GM10266 (cell line): ENCODE measurements around the gene AVPI1.
"Not testable (repeated sequence)": the region's sequence is repeated elsewhere in the genome, so short reads cannot be mapped to it uniquely, and the experiment has no call there.

Source experiments
- DNase-seq: peaks from one replicate; pipeline ENCODE4 v3.0.0; 2012; ENCODE audit errors: extremely low spot score
- TF ChIP-seq, protein P1 (sequence below): IDR thresholded peaks from 2 replicates; pipeline ENCODE4 v1.5.1; 2012; ENCODE audit warnings: mild to moderate bottlenecking, low read depth; ENCODE audit not compliant: control insufficient read depth, insufficient read depth; ENCODE audit errors: missing control alignments

AVPI1 gene

DNA sequence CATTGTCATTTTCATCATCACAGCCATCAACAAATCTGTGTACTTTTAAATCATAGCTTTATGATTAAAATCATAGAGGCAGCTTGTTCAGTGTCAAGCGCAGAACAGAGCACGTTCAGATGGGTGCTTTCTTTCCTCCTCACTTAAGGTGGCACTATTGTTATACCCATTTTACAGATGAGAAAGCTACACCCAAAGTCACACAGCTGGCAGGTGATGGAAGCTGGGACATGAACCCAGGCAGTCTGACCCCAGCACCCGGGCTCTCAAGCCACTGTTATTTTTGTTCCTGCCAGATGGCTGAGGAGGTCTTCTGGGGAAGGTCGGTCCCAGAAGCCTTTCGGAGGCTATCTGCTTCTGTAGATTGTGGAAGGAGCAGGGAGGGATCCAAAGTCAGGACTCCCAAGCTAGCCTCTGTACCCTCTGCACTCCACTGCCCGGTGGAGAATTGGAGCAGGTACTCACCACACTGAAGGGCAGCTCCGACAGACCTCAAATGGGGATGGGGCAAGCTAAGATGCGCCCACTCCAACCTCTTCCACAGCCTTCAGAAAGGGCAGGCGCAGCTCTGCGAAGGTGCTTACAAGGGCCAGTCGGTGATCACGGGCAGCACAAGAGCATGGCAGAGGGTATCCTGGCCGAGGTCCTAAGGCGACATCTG is 610 bp downstream of the AVPI1 start:
- no peak for DNase-seq
- TF ChIP-seq, protein P1, sequence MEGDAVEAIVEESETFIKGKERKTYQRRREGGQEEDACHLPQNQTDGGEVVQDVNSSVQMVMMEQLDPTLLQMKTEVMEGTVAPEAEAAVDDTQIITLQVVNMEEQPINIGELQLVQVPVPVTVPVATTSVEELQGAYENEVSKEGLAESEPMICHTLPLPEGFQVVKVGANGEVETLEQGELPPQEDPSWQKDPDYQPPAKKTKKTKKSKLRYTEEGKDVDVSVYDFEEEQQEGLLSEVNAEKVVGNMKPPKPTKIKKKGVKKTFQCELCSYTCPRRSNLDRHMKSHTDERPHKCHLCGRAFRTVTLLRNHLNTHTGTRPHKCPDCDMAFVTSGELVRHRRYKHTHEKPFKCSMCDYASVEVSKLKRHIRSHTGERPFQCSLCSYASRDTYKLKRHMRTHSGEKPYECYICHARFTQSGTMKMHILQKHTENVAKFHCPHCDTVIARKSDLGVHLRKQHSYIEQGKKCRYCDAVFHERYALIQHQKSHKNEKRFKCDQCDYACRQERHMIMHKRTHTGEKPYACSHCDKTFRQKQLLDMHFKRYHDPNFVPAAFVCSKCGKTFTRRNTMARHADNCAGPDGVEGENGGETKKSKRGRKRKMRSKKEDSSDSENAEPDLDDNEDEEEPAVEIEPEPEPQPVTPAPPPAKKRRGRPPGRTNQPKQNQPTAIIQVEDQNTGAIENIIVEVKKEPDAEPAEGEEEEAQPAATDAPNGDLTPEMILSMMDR = no peak

DNA sequence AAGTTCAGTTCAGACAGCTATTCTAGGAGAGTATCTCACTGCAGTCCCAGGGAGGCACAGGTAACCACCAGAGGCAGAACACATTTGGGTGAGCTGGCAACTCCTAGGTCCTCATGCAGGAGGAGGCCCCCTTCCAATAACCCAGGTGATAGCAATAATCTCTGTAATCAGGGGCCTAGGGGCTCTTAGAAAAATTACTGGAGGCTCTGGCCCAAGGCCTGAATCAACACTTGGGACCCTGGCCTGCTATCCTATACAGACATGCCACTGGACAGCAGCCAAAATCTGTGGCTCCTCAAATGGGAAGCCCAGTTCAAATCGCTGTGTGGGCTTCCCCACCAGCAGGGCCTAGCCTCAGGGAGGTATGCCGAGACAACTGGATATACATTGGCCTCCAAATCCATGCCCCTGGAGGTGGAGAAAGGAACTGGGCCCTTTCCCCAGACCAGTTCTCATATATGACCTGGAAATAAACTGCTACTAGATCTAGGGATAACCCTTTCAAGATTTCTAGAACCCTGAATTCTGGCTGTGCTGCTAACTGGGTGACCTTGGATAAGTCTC is 1.6 kb downstream of the AVPI1 start:
- TF ChIP-seq, protein P1 = no peak

DNA sequence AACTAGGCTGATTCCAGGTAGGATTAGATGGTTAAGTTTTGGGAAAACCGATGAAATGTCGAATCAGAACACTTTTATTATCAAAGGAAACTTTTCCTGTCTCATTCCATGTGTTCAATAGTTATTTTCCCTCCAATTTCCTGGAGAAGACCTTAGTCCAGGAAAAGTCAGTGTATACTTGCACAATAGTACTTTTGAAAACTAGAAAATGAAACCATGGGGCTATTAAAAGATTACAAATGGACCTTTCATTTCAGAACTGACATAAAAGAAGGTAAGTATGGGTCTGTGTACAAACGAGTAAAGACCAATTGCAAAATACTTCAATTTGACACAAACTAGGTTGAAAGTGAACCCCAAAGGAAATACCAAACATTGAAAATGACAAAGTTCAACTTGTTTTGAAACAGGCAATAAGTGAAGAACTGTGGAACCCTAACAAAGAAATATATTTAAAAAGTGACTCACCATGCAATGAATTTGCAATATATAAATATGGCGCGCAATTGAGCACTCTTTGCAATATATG is 2.1 kb downstream of the AVPI1 start:
- TF ChIP-seq, protein P1 = no peak
- DNase-seq = no peak

More for the DNA sequence above, 1.6 kb downstream of the AVPI1 start:
- no peak for DNase-seq

DNA sequence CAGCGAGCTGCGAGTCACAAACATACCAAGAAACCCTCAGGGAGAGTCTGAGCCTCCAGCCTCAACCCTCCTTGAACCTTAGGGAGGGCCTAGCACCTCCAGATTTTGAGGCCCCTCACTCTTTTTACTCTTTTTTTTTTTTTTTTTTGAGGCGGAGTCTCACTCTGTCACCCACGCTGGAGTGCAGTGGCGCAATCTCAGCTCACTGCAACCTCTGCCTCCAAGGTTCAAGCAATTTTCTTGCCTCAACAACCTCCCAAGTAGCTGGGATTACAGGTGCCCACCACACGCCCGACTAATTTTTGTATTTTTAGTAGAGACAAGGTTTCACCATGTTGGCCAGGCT is 2.7 kb downstream of the AVPI1 start:
- DNase-seq = not testable (repeated sequence)

DNA sequence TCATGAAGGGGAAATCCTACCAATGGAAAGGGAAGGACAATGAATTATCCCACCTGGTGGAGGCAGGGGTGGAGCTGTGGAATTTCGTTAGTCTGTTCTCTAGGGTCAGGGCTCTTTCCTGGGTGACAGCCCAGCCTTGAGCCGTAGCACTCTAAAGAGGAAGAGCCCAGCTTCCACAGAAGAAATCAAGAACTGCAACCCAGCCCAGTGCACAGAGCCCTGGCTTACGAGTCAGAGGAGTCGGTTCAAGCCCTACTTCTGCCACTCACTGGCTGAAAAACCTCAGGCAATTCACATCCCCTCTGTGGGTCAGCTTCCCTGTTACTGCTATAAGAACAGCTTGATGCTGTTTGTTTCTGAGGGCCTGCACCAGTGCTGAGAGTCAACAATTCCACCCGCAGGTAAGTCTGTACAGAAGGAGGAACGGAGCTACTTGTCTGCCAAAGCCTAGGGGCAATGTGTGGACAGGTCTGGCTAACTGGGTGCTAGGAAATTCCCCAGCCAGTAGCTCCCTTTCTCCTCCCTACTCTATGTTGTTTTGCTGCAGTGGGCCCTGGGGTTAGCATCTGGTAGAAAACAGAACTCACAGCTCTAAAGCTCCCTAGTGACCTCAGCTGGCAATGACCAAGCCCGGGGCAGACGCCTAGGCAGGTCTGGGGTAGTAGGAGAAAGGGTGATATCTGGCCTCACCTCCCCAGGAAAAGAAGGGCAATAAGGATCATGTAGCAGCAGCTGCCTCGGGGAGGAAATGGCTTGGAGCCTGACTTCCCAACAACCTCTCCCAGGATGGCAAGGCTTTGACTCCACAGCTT is 3.3 kb downstream of the AVPI1 start:
- TF ChIP-seq, protein P1 = no peak
- DNase-seq = no peak

DNA sequence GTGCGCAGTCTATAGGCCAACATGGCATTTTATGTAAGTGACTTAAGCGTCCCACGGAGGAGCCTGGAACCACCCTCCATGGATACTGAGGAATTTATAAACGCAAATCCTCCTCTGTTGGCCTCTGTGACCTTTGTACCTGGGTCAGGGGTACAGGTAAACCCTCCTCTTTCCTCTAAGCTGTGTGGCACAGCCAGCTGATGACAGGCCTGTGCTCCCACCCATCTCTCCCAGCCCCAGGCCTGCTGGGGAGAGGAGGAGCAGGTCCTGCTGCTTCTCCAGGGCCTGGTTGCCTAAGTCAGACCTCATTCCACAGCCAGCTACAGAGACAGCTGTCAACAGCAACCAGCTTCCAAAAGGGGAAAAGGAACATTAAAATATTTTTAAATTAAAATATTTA is 5.0 kb downstream of the AVPI1 start:
- no peak for DNase-seq
- TF ChIP-seq, protein P1 = no peak

DNA sequence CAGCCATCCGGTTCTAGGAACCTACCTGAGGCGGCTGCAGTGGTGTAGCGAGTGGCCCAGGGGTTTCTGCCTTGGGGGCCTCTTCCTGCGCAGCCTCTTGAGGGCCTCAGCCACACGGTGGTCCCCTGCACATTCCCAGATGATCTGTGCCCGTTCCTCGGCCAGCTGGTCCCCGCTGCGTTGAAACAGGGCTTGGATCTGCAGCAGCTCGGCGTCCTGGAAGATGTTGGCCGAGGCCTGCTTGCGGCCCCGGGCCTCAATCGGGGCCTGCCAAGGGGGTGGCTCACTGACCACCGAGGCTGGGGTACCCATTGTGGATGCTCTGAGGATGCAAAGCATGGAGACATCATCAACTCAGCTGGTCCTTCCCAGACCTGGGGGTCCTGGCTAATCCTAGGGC is 7.4 kb downstream of the AVPI1 start:
- no peak for DNase-seq
- TF ChIP-seq, protein P1 = no peak
